Measurements from ENCODE around the gene SPATA9. TPM values are rescaled to one million over a fixed set of nuclear protein-coding genes. Genes with fewer than 3 reads are reported as not detected.
A peak's percentile ranks its signal among the peaks of the same experiment; 100 is the strongest.
"Not testable (repeated sequence)": the region's sequence is repeated elsewhere in the genome, so short reads cannot be mapped to it uniquely, and the experiment has no call there.

The SPATA9 gene
- total RNA-seq, 1 donor from 2014 or later, result not detected

DNA sequence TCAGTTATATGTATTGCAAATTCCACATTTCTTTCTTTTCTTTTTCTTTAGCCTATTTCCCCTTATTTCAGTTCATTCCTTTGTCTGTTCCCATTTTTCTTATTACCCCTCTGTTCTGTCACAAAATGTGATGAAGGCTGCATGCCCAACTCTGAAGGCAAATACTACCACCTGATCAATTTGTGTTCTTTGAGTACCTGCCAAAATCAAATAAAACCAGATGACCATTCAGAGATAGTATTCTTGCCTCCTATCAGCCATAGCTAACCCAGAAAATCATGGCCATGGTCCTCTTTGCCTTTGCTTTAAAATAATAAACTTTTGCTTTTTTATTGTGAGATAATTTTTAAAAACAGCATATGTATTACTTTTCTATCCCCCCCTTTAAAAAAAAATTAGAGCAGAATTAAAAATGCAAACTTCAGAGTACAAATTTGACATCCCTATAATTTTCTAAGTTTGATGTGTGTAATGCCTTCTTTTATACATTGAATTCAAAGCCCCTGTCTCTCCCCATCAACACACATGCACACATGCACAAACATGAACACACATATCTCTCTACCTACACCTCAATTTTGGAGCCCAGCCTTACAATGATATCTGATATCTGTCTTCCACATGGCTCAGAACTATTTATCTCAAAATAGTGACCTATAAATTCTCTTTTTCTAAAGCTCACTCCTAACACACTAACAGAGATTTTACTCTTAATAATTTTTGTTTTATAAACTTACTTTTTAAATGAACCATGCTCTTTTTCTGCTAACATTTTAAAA is 32.8 kb downstream of the SPATA9 start:
- Histone ChIP-seq H3K9me3 (no peaks in the 10 kb centered on the region), H3K27me3 (no peaks in the 10 kb centered on the region), H3K36me3 (no peaks in the 10 kb centered on the region), H3K4me3 (no peak overlapping the region), H3K4me1 (peaks cover 0 to 4% of the 10 kb centered on the region in 2 donors), H3K27ac (no peak overlapping the region)
- no peak for DNase-seq (ENCODE audit: low spot score in 2 of 2)
- intact Hi-C loops (cut with DNase I), result loop anchor here (5.0 to 10.0 kb wide), 6 partner anchors 95 to 1285 kb away; partner anchors contain the start of genes ARSK, CAST, ERAP1 and LNPEP
- TF ChIP-seq, protein P1, sequence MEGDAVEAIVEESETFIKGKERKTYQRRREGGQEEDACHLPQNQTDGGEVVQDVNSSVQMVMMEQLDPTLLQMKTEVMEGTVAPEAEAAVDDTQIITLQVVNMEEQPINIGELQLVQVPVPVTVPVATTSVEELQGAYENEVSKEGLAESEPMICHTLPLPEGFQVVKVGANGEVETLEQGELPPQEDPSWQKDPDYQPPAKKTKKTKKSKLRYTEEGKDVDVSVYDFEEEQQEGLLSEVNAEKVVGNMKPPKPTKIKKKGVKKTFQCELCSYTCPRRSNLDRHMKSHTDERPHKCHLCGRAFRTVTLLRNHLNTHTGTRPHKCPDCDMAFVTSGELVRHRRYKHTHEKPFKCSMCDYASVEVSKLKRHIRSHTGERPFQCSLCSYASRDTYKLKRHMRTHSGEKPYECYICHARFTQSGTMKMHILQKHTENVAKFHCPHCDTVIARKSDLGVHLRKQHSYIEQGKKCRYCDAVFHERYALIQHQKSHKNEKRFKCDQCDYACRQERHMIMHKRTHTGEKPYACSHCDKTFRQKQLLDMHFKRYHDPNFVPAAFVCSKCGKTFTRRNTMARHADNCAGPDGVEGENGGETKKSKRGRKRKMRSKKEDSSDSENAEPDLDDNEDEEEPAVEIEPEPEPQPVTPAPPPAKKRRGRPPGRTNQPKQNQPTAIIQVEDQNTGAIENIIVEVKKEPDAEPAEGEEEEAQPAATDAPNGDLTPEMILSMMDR (IDR thresholded peaks at IDR 0.05), result no peak

DNA sequence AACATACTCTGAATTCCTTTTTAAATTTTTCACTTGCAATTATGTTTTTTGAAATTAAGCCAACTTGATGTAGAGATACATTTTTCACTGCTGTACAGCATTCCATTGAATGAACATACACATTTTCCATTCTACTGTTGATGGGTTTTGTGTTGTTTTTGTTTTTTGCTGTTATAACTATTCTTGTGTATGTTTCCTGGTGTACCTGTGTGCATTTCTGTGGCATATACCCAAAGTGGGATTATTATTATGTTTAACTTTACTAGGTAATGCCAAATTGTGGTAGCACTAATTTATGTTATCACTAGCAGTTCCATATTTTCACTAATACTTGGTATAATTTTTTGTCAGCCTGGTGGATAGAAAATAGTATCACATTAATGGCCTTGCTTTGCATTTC is 33.5 kb downstream of the SPATA9 start:
- TF ChIP-seq, protein P1 (IDR thresholded peaks at IDR 0.05), result no peak
- no peak for DNase-seq (ENCODE audit: low spot score in 2 of 2)
- intact Hi-C loops (cut with DNase I), result loop anchor here (5.0 to 10.0 kb wide), 6 partner anchors 94 to 1286 kb away; partner anchors contain the start of genes ARSK, CAST, ERAP1 and LNPEP

DNA sequence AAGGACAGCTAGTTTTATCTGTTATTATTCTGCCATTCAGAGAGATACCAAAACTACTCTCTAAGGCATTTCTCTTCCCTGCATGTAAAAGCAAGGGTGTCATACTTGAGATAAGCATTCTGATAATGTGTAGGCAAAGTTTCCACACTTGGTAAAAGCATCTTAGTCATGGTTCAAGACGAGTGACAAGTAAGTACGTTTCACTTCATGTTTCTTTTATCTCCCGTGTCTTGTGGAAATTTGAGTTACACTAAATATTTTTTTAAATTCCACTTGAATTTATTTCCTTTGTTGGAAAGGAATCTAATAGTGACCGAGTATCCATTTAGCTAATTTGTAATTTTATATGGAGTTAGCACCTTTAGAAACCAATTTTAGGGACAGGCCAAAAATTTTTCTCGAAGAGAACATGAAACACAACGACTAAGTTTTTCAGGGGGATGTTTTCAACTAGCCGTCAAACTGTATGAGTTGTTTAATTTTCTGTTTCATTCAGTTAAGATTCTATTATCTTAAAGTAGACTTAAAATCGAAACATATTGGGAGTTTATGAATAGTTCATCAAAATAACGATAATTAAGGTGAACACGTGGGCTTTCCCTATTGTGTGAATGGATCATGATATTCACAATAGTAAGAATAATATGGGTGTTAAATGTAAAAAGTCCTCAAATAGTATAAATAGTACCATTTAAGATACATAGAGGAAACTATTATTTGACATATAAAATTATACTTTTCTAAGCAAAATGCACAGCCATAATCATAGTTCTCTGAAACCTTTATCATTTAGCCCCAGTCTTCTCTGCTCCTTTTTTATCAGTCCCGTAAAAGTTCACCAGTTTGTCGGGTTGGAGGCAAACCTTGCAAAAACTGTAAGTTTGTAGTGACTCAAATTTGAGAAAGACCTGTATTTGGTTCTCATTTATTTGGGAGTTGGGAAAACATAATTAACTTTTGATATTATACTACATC is 34.6 kb downstream of the SPATA9 start:
- no peaks in the 10 kb centered on the region for H3K27me3 ChIP-seq
- intact Hi-C loops (cut with DNase I), result loop anchor here (2.0 to 10.0 kb wide), 8 partner anchors 27 to 1287 kb away; partner anchors contain the start of genes ARSK, CAST, ERAP1 and GPR150
- TF ChIP-seq, protein P1 (IDR thresholded peaks at IDR 0.05), result no peak

More for the DNA sequence above, 33.5 kb downstream of the SPATA9 start:
- Histone ChIP-seq H3K36me3 (no peaks in the 10 kb centered on the region), H3K27ac (no peak overlapping the region), H3K9me3 (no peaks in the 10 kb centered on the region), H3K4me1 (peaks cover 0 to 4% of the 10 kb centered on the region in 2 donors), H3K27me3 (no peaks in the 10 kb centered on the region), H3K4me3 (no peak overlapping the region)

DNA sequence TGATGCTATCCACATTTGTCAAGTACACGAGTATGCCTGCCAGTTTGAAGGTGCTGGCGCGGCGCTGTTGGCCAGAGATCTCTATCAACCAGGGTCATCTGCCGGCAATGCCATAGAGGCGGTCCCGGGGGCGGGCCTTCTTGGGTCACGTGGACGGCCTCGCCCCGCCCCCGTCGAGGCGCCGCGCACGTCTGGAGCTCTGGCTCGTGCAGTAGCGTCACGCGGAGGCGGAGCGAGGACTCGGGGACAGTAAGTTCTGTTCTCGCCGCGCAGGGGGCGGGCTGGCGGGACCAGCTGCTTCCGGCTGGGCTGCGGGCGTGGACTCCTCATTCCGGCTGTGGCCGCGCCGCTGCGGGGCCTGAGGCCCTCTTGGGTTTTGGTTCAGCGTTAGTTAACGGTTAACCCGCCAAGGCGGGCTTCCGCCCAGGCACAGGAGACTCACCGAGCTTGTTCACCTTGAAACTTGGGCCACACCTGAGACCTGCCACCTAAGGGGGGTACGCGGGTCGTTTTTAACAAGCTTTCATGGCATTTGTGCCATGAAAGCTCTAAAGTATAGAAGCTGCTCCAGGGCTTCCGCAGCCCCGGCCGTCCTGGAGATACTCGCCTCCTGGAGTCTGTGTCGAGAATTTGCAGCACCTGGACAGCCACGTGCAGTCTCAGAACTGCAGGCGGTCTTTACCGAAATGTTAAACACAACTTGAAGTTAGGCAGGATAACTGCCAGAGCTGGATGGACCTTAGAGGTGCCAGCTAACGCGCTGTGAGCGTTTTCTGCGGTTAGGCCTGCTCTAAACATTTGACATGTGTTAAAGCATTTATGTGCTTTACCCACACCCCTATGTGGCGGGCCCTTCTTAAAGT is 36.0 kb downstream of the SPATA9 start, which contains the start of gene RFESD:
TSS of gene RFESD (plus strand) at position 209 of the 863 bp plus-strand sequence. CDS start 5,495 bp downstream, outside the sequence.
- TF ChIP-seq, protein P1 (IDR thresholded peaks at IDR 0.05), result peak in 1 of 3 experiments; percentile 22
- DNase-seq (ENCODE audit: low spot score in 2 of 2), result peak; percentile 97 to 100
- Histone ChIP-seq H3K4me1 (peaks cover 0 to 4% of the 10 kb centered on the region in 2 donors), H3K27me3 (no peaks in the 10 kb centered on the region), H3K9me3 (no peaks in the 10 kb centered on the region), H3K27ac (peak within 1 kb of the TSS; percentile 83 to 91), H3K4me3 (peak within 1 kb of the TSS; percentile 59 to 77), H3K36me3 (no peaks in the 10 kb centered on the region)
- intact Hi-C loops (cut with DNase I), result loop anchor here (2.0 to 10.0 kb wide), 8 partner anchors 26 to 1288 kb away; partner anchors contain the start of genes ARSK, CAST, ERAP1 and GPR150

More for the DNA sequence above, 34.6 kb downstream of the SPATA9 start:
- H3K4me1 ChIP-seq, result peaks cover 0 to 4% of the 10 kb centered on the region in 2 donors
- no peak for DNase-seq (ENCODE audit: low spot score in 2 of 2)
- no peak overlapping the region for H3K27ac ChIP-seq
- H3K9me3 ChIP-seq, result no peaks in the 10 kb centered on the region
- no peak overlapping the region for H3K4me3 ChIP-seq
- no peaks in the 10 kb centered on the region for H3K36me3 ChIP-seq

DNA sequence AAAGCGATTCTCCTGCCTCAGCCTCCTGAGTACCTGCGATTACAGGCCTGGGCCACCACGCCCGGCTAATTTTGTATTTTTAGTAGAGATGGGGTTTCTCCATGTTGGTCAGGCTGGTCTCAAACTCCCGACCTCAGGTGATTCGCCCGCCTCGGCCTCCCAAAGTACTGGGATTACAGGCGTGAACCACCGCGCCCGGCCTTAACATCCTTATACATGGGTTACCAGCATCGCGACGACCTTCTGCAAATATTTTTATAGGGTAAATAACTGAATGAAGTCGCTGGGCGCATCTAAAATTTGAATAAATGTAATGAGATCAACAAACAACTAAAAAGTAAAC is 36.6 kb downstream of the SPATA9 start:
- H3K27ac ChIP-seq, result peak overlapping the region; percentile 76 to 91
- H3K27me3 ChIP-seq; H3K9me3 ChIP-seq; H3K4me1 ChIP-seq; H3K36me3 ChIP-seq; DNase-seq (ENCODE audit: low spot score in 2 of 2): not testable (repeated sequence)
- H3K4me3 ChIP-seq, result peak overlapping the region; percentile 59 to 77
- intact Hi-C loops (cut with DNase I), result loop anchor here (2.0 to 10.0 kb wide), 8 partner anchors 25 to 1289 kb away; partner anchors contain the start of genes ARSK, CAST, ERAP1 and GPR150
